Ovary (tissue), 3 donors: ENCODE data around the gene AP1M2.

Experiments used
- EP300 ChIP-seq: sonication (generic); formaldehyde crosslinking; IDR thresholded peaks from one replicate; pipeline ENCODE4 v1.6.1; 2017; ENCODE audit warnings: antibody characterized with exemption
- POLR2A ChIP-seq: fragments of 450-650 bp; IDR thresholded peaks from one replicate; pipeline ENCODE4 v1.6.1; 2017; ENCODE audit warnings: antibody characterized with exemption, mild to moderate bottlenecking, moderate library complexity
- TF ChIP-seq, protein P1 (sequence below), 3 donors: fragments of 450-650 bp in 2 of 3; fragments of 200-600 bp in 1 of 3; IDR thresholded peaks; one replicate each; pipeline versions ENCODE4 v1.5.1 to v1.8.0; 2016 to 2022; ENCODE audit warnings: antibody characterized with exemption in 3 of 3, mild to moderate bottlenecking in 1 of 3
- donor health status: DM: no; HTN: no; CAD: no.

DNA sequence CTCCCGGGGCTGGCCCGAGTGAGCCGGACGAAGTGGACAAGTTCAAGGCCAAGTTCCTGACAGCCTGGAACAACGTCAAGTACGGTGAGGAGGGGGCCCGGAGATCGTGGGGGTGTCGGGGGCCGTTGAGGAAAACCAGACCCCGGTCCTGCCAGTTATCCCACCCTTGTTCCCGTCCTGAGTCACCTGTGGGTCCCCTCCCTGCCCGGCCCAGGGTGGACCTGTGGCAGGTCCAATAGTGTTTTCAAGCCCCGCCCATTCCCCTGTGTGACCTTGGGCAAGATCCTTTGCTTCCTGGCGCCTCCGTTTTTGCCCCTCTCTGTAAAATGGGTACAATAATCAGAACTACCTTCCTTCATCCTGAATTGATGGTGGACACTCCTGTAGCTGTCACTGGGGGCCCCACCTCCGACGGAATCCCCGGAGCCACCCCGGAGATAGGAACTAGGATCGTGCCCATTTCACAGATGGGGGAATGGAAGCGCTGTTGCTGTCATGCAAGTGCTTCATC lies 42.8 kb downstream of the AP1M2 start:
- TF ChIP-seq EP300 (no peak), POLR2A (no peak)
- TF ChIP-seq, protein P1, sequence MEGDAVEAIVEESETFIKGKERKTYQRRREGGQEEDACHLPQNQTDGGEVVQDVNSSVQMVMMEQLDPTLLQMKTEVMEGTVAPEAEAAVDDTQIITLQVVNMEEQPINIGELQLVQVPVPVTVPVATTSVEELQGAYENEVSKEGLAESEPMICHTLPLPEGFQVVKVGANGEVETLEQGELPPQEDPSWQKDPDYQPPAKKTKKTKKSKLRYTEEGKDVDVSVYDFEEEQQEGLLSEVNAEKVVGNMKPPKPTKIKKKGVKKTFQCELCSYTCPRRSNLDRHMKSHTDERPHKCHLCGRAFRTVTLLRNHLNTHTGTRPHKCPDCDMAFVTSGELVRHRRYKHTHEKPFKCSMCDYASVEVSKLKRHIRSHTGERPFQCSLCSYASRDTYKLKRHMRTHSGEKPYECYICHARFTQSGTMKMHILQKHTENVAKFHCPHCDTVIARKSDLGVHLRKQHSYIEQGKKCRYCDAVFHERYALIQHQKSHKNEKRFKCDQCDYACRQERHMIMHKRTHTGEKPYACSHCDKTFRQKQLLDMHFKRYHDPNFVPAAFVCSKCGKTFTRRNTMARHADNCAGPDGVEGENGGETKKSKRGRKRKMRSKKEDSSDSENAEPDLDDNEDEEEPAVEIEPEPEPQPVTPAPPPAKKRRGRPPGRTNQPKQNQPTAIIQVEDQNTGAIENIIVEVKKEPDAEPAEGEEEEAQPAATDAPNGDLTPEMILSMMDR (IDR thresholded peaks at IDR 0.05), result no peak
